Ovary (tissue), 10 donors: Measurements from ENCODE around the gene VAV3. TPM values are rescaled to one million over a fixed set of nuclear protein-coding genes. Genes with fewer than 3 reads are reported as not detected.
A peak's percentile ranks its signal among the peaks of the same experiment; 100 is the strongest.

Experiments used
- DNase-seq, 5 donors: peaks; one replicate each; pipeline ENCODE4 v3.0.0-alpha.2; 2019 to 2020
- H3K27ac ChIP-seq, 2 donors: fragments of 200-600 bp; one replicate each; pipeline versions ENCODE4 v1.5.1 to v1.8.0; 2019 to 2022
- H3K27me3 ChIP-seq: fragments of 200-600 bp; one replicate; pipeline ENCODE4 v1.8.0; 2022
- H3K36me3 ChIP-seq: fragments of 200-600 bp; sonication (generic); one replicate; pipeline ENCODE4 v1.5.1; 2019
- H3K4me1 ChIP-seq: one replicate; pipeline ENCODE4 v1.8.1; 2013; ENCODE audit warnings: mild to moderate bottlenecking, moderate library complexity; ENCODE audit not compliant: insufficient read depth
- H3K4me3 ChIP-seq: fragments of 200-600 bp; sonication (generic); one replicate; pipeline ENCODE4 v1.5.1; 2017
- H3K9me3 ChIP-seq, 2 donors: fragments of 200-600 bp in 1 of 2; sonication (generic) in 1 of 2; one replicate each; pipeline versions ENCODE4 v1.5.1 to v1.8.1; 2013 to 2019; ENCODE audit warnings: mild to moderate bottlenecking in 1 of 2, moderate library complexity in 1 of 2
- CTCF ChIP-seq, 3 donors: fragments of 450-650 bp in 2 of 3; fragments of 200-600 bp in 1 of 3; IDR thresholded peaks; one replicate each; pipeline versions ENCODE4 v1.5.1 to v1.8.0; 2016 to 2022; ENCODE audit warnings: antibody characterized with exemption in 3 of 3, mild to moderate bottlenecking in 1 of 3
- EP300 ChIP-seq: sonication (generic); formaldehyde crosslinking; IDR thresholded peaks from one replicate; pipeline ENCODE4 v1.6.1; 2017; ENCODE audit warnings: antibody characterized with exemption
- POLR2A ChIP-seq: fragments of 450-650 bp; IDR thresholded peaks from one replicate; pipeline ENCODE4 v1.6.1; 2017; ENCODE audit warnings: antibody characterized with exemption, mild to moderate bottlenecking, moderate library complexity
- WGBS, 3 donors: extraction: QIAGEN DNeasy Blood & Tissue Kit in 1 of 3; methylation state at CpG; one replicate each; pipeline versions ENCODE4 v1.1.5 to v1.1.7; 2013 to 2017; 5-methylcytosine and 5-hydroxymethylcytosine counted together
- intact Hi-C, 4 donors: fragments of 100-400 bp; cut with DNase I; formaldehyde crosslinking; loops; one replicate each; pipeline versions ENCODE4 v1.11.0 to v1.15.1; 2022 to 2023
- long read RNA-seq, 3 donors: library from polyadenylated mRNA in 2 of 3; unstranded in 2 of 3; transcript quantifications; one replicate each; pipeline ENCODE4 v2.0.0 and lab custom pipeline, GENCODE V29; 2021 to 2026
- polyA plus RNA-seq, 2 donors: library from polyadenylated mRNA; stranded (reverse); fragments of 200-250 nt in 1 of 2; fragments of 350-450 nt in 1 of 2; fragmentation: Illumina TruSeq in 1 of 2; extraction: RNeasy Lipid Tissue Mini Kit (QIAGEN cat#74804) in 1 of 2; gene quantifications; one replicate each; pipeline ENCODE4 v1.2.3, GENCODE V29; 2013 to 2014
- total RNA-seq, 7 donors: library from RNA; depleted of rRNA in 2 of 7; stranded (reverse); fragments of >200 nt in 2 of 7; fragmentation: NEBNext Ultra II Directional in 3 of 7; extraction: Animal tissue kit (Norgen Biotek cat#: 25700) in 3 of 7; gene quantifications; one replicate each; pipeline versions ENCODE4 v1.1.0 to v1.2.4, GENCODE V29; 2016 to 2023
- donor health status: DM: no; HTN: no; CAD: no; lungs with moderate emphysema.
- donor health status: DM: no; HTN: no; CAD: no.
- donor health status: Bipolar disorder and iron deficiency.
- donor health status: DM: yes; HTN: yes; CAD: no.
- donor health status: DM: no; HTN: no; CAD: no.
- donor health status: DM: yes; HTN: yes; CAD: no.

The VAV3 gene
- total RNA-seq = 1 to 10 TPM in 6 of 7 donors, under 1 TPM in 1; 0.78 to 7.4 (median 1.5) TPM
- 1 to 10 TPM in 1 of 2 donors, under 1 TPM in 1; 0.81 to 2.9 TPM for polyA plus RNA-seq
- long read RNA-seq, donor 1 = 0 reads
- long read RNA-seq, donor 2 = 0 reads
- long read RNA-seq, donor 3, full-length matches to known transcripts = 2 of 4 reads
- long read RNA-seq, donor 3, partial matches to known transcripts = 1 of 4 reads
- long read RNA-seq, donor 3, other reads (novel, unspliced or antisense) = 1 of 4 reads

GRCh38 chr1:107965110-107965991 lies at the start of gene VAV3:
VAV3 (minus strand) TSS chr1:107965180; CDS start chr1:107964869, 311 bp downstream.
- TF ChIP-seq EP300 (no peak), POLR2A (no peak), CTCF (IDR thresholded peaks at IDR 0.05) (no peak)
- intact Hi-C loops = no loop called here
- no peak within 1 kb of the TSS for H3K27ac ChIP-seq
- no peaks in the 10 kb centered on the region for H3K27me3 ChIP-seq
- H3K4me1 ChIP-seq = peaks cover 1% of the 10 kb centered on the region
- peak within 1 kb of the TSS; percentile 14 for H3K4me3 ChIP-seq
- DNase-seq = peak in 2 of 5 donors; percentile 22 to 38
- whole genome bisulfite sequencing, 3 donors = 0 to 1% (median 1%) methylated on average over 40 to 73 of the region's 73 CpGs
- H3K36me3 ChIP-seq = no peaks in the 10 kb centered on the region
- H3K9me3 ChIP-seq = no peaks in the 10 kb centered on the region

- TF ChIP-seq CTCF (IDR thresholded peaks at IDR 0.05) (no peak), EP300 (no peak), POLR2A (no peak)
- intact Hi-C loops = no loop called here
- no peak for DNase-seq
Observed at GRCh38 chr1:108012553-108012952, 47.6 kb upstream of the VAV3 start.

GRCh38 chr1:108011295-108011694 lies 46.3 kb upstream of the VAV3 start:
- Histone ChIP-seq H3K4me3 (no peak overlapping the region), H3K4me1 (no peaks in the 10 kb centered on the region), H3K9me3 (no peaks in the 10 kb centered on the region), H3K36me3 (no peaks in the 10 kb centered on the region), H3K27ac (no peak overlapping the region), H3K27me3 (no peaks in the 10 kb centered on the region)
- DNase-seq = no peak
- WGBS, 3 donors = 82 to 92% (median 85%) methylated on average over 6 of the region's 6 CpGs
- no peak for TF ChIP-seq POLR2A
- intact Hi-C loops = no loop called here

More at GRCh38 chr1:108012553-108012952, 47.6 kb upstream of the VAV3 start:
- H3K27me3 ChIP-seq = no peaks in the 10 kb centered on the region
- H3K9me3 ChIP-seq = no peaks in the 10 kb centered on the region
- H3K36me3 ChIP-seq = no peaks in the 10 kb centered on the region
- H3K4me1 ChIP-seq = no peaks in the 10 kb centered on the region
- H3K27ac ChIP-seq = no peak overlapping the region
- H3K4me3 ChIP-seq = no peak overlapping the region

- no peak for DNase-seq
- Histone ChIP-seq H3K27ac (no peak overlapping the region), H3K27me3 (no peaks in the 10 kb centered on the region), H3K4me3 (no peak overlapping the region), H3K9me3 (no peaks in the 10 kb centered on the region), H3K36me3 (no peaks in the 10 kb centered on the region), H3K4me1 (no peaks in the 10 kb centered on the region)
- WGBS, 3 donors = 66 to 75% (median 66%) methylated on average over 4 of the region's 4 CpGs
- intact Hi-C loops = no loop called here
- TF ChIP-seq EP300 = no peak
- TF ChIP-seq POLR2A = no peak
- no peak for TF ChIP-seq CTCF (IDR thresholded peaks at IDR 0.05)
Observed at GRCh38 chr1:108010581-108010980, 45.6 kb upstream of the VAV3 start.
